Ovary (tissue), 10 donors: ENCODE data around the gene ST6GAL2. TPM values are rescaled to one million over a fixed set of nuclear protein-coding genes. Genes with fewer than 3 reads are reported as not detected.

Experiments used
- DNase-seq, 5 donors: peaks; one replicate each; pipeline ENCODE4 v3.0.0-alpha.2; 2019 to 2020
- H3K27ac ChIP-seq, 2 donors: fragments of 200-600 bp; one replicate each; pipeline versions ENCODE4 v1.5.1 to v1.8.0; 2019 to 2022
- H3K27me3 ChIP-seq: fragments of 200-600 bp; one replicate; pipeline ENCODE4 v1.8.0; 2022
- H3K36me3 ChIP-seq: fragments of 200-600 bp; sonication (generic); one replicate; pipeline ENCODE4 v1.5.1; 2019
- H3K4me1 ChIP-seq: one replicate; pipeline ENCODE4 v1.8.1; 2013; ENCODE audit warnings: mild to moderate bottlenecking, moderate library complexity; ENCODE audit not compliant: insufficient read depth
- H3K4me3 ChIP-seq: fragments of 200-600 bp; sonication (generic); one replicate; pipeline ENCODE4 v1.5.1; 2017
- H3K9me3 ChIP-seq, 2 donors: fragments of 200-600 bp in 1 of 2; sonication (generic) in 1 of 2; one replicate each; pipeline versions ENCODE4 v1.5.1 to v1.8.1; 2013 to 2019; ENCODE audit warnings: mild to moderate bottlenecking in 1 of 2, moderate library complexity in 1 of 2
- EP300 ChIP-seq: sonication (generic); formaldehyde crosslinking; IDR thresholded peaks from one replicate; pipeline ENCODE4 v1.6.1; 2017; ENCODE audit warnings: antibody characterized with exemption
- POLR2A ChIP-seq: fragments of 450-650 bp; IDR thresholded peaks from one replicate; pipeline ENCODE4 v1.6.1; 2017; ENCODE audit warnings: antibody characterized with exemption, mild to moderate bottlenecking, moderate library complexity
- WGBS, 3 donors: extraction: QIAGEN DNeasy Blood & Tissue Kit in 1 of 3; methylation state at CpG; one replicate each; pipeline versions ENCODE4 v1.1.5 to v1.1.7; 2013 to 2017; 5-methylcytosine and 5-hydroxymethylcytosine counted together
- intact Hi-C, 4 donors: fragments of 100-400 bp; cut with DNase I; formaldehyde crosslinking; loops; one replicate each; pipeline versions ENCODE4 v1.11.0 to v1.15.1; 2022 to 2023
- long read RNA-seq, 3 donors: library from polyadenylated mRNA in 2 of 3; unstranded in 2 of 3; transcript quantifications; one replicate each; pipeline ENCODE4 v2.0.0 and lab custom pipeline, GENCODE V29; 2021 to 2026
- polyA plus RNA-seq, 2 donors: library from polyadenylated mRNA; stranded (reverse); fragments of 200-250 nt in 1 of 2; fragments of 350-450 nt in 1 of 2; fragmentation: Illumina TruSeq in 1 of 2; extraction: RNeasy Lipid Tissue Mini Kit (QIAGEN cat#74804) in 1 of 2; gene quantifications; one replicate each; pipeline ENCODE4 v1.2.3, GENCODE V29; 2013 to 2014
- total RNA-seq, 7 donors: library from RNA; depleted of rRNA in 2 of 7; stranded (reverse); fragments of >200 nt in 2 of 7; fragmentation: NEBNext Ultra II Directional in 3 of 7; extraction: Animal tissue kit (Norgen Biotek cat#: 25700) in 3 of 7; gene quantifications; one replicate each; pipeline versions ENCODE4 v1.1.0 to v1.2.4, GENCODE V29; 2016 to 2023
- TF ChIP-seq, protein P1 (sequence below), 3 donors: fragments of 450-650 bp in 2 of 3; fragments of 200-600 bp in 1 of 3; IDR thresholded peaks; one replicate each; pipeline versions ENCODE4 v1.5.1 to v1.8.0; 2016 to 2022; ENCODE audit warnings: antibody characterized with exemption in 3 of 3, mild to moderate bottlenecking in 1 of 3
- donor health status: DM: no; HTN: no; CAD: no; lungs with moderate emphysema.
- donor health status: DM: no; HTN: no; CAD: no.
- donor health status: Bipolar disorder and iron deficiency.
- donor health status: DM: yes; HTN: yes; CAD: no.
- donor health status: DM: no; HTN: no; CAD: no.
- donor health status: DM: yes; HTN: yes; CAD: no.

ST6GAL2 gene
- 1 to 10 TPM in 3 of 7 donors, under 1 TPM in 3, not detected in 1; 0.20 to 6.9 (median 1.00) TPM for total RNA-seq
- polyA plus RNA-seq = 1 to 10 TPM in 1 of 2 donors, under 1 TPM in 1; 0.76 to 3.0 TPM
- long read RNA-seq, donor 1 = 0 reads
- long read RNA-seq, donor 2 = 0 reads
- long read RNA-seq, donor 3, partial matches to known transcripts = 0 of 1 reads
- long read RNA-seq, donor 3, other reads (novel, unspliced or antisense) = 1 of 1 reads

GRCh38 chr2:106885971-106886915 lies at the start of gene ST6GAL2:
Gene ST6GAL2 (minus strand): TSS chr2:106886167. CDS start chr2:106843977, 42,190 bp downstream.
- TF ChIP-seq EP300 (no peak), POLR2A (no peak)
- TF ChIP-seq, protein P1, sequence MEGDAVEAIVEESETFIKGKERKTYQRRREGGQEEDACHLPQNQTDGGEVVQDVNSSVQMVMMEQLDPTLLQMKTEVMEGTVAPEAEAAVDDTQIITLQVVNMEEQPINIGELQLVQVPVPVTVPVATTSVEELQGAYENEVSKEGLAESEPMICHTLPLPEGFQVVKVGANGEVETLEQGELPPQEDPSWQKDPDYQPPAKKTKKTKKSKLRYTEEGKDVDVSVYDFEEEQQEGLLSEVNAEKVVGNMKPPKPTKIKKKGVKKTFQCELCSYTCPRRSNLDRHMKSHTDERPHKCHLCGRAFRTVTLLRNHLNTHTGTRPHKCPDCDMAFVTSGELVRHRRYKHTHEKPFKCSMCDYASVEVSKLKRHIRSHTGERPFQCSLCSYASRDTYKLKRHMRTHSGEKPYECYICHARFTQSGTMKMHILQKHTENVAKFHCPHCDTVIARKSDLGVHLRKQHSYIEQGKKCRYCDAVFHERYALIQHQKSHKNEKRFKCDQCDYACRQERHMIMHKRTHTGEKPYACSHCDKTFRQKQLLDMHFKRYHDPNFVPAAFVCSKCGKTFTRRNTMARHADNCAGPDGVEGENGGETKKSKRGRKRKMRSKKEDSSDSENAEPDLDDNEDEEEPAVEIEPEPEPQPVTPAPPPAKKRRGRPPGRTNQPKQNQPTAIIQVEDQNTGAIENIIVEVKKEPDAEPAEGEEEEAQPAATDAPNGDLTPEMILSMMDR (IDR thresholded peaks at IDR 0.05) = no peak

DNA sequence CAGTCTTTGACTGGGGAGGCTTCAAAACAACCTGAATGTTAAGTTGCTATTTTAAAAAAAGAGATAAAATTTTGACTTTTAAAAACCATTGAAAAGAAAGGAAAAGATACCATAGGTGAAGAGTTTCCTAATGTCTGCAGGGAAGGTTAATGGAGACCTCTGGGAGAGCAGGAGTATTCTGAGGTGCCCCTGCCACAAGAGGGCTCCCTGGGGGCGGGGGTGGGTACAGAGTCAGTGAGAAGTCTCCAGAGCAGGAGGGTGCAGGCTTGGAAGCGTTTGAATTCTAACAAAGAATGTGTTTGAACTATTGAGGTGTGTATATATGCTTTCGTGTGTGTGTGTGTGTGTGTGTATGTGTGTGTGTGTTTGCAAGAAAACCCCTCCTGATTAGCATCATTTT lies 46.7 kb upstream of the ST6GAL2 start:
- H3K27me3 ChIP-seq = no peaks in the 10 kb centered on the region
- no peaks in the 10 kb centered on the region for H3K4me1 ChIP-seq
- no peaks in the 10 kb centered on the region for H3K36me3 ChIP-seq
- no peaks in the 10 kb centered on the region for H3K9me3 ChIP-seq
- no peak for DNase-seq
- H3K4me3 ChIP-seq = no peak overlapping the region
- no peak for TF ChIP-seq POLR2A
- TF ChIP-seq, protein P1 (IDR thresholded peaks at IDR 0.05) = no peak
- no peak for TF ChIP-seq EP300
- H3K27ac ChIP-seq = no peak overlapping the region
- WGBS, 3 donors = 52 to 71% (median 65%) methylated on average over 3 of the region's 3 CpGs
- intact Hi-C loops = no loop called here

More at GRCh38 chr2:106885971-106886915, at the start of gene ST6GAL2:
- Histone ChIP-seq H3K36me3 (no peaks in the 10 kb centered on the region), H3K4me1 (peaks cover 2% of the 10 kb centered on the region), H3K4me3 (peak within 1 kb of the TSS; percentile 26), H3K27me3 (no peaks in the 10 kb centered on the region), H3K27ac (no peak within 1 kb of the TSS), H3K9me3 (no peaks in the 10 kb centered on the region)
- intact Hi-C loops = no loop called here
- 0 to 1% (median 0%) methylated on average over 78 to 118 of the region's 118 CpGs for WGBS, 3 donors
- DNase-seq = peak in 2 of 5 donors; percentile 17 to 32

DNA sequence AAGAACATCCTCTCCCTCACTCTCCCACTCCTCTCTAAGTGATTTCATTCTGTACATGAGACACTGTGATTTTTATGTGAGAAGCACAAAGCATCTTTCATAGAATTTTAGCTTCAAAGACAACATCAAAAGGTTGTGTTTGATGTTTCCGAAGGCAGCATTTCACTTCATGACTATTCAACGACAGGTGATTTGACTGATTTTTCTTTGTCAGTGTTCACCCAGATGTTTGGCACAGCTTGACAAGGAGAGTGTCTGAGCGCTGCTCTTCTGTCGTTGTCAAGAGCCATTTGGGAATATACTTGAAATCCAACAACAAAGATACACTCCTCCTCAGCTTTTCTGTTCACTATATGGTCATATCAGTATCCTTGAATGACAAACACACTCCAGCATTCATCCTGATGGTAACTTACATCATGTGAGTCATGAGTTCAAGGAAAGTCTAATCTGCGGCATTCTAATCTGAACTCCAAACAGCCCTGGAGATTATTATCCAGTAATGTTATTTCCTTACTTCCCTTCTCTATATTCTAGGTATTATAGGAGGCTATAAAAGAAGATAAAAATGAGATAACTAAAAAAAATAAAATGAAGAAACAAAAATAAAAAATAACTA lies 45.9 kb upstream of the ST6GAL2 start:
- TF ChIP-seq EP300 (no peak), POLR2A (no peak)
- TF ChIP-seq, protein P1 (IDR thresholded peaks at IDR 0.05) = no peak
- Histone ChIP-seq H3K36me3 (no peaks in the 10 kb centered on the region), H3K27ac (no peak overlapping the region), H3K4me3 (no peak overlapping the region), H3K4me1 (no peaks in the 10 kb centered on the region), H3K27me3 (no peaks in the 10 kb centered on the region), H3K9me3 (peaks cover 0 to 1% of the 10 kb centered on the region in 2 donors)
- DNase-seq = no peak
- intact Hi-C loops = no loop called here
- WGBS, 3 donors = 37 to 69% (median 46%) methylated on average over 5 of the region's 5 CpGs

GRCh38 chr2:106921451-106921850 lies 35.5 kb upstream of the ST6GAL2 start:
- Histone ChIP-seq H3K27ac (no peak overlapping the region), H3K27me3 (no peaks in the 10 kb centered on the region), H3K9me3 (no peaks in the 10 kb centered on the region), H3K4me1 (no peaks in the 10 kb centered on the region), H3K36me3 (no peaks in the 10 kb centered on the region), H3K4me3 (no peak overlapping the region)
- 44 to 77% (median 64%) methylated on average over 1 of the region's 1 CpG for WGBS, 3 donors
- intact Hi-C loops = no loop called here
- DNase-seq = no peak
- no peak for TF ChIP-seq EP300
- TF ChIP-seq, protein P1 (IDR thresholded peaks at IDR 0.05) = no peak
- TF ChIP-seq POLR2A = no peak
